Caco-2 (cell line): ENCODE results near the gene NOP53. TPM values are rescaled to one million over a fixed set of nuclear protein-coding genes. Genes with fewer than 3 reads are reported as not detected.

Experiments
- BruUV-seq: library from RNA; stranded (reverse); fragments of 400-500 nt; replicated peaks from 2 replicates; lab custom pipeline; 2021; lab: Mats Ljungman, UMichigan
- CTCF ChIA-PET: fragments of 300-600 bp; sonication (Branson Sonifier 250); formaldehyde crosslinking; loops from one replicate; lab custom pipeline; 2022; ENCODE audit warnings: antibody characterized with exemption; lab: Charles Lee
- POLR2A ChIA-PET: fragments of 300-600 bp; sonication (Branson Sonifier 250); formaldehyde crosslinking; loops from one replicate; lab custom pipeline; 2022; ENCODE audit warnings: antibody characterized with exemption; lab: Charles Lee
- DNase-seq, 2 experiments: peaks; one replicate each; pipeline versions ENCODE4 v3.0.0 to v3.0.0-alpha.2; 2020 to 2022
- H3K27me3 ChIP-seq: replicated peaks from 2 replicates; pipeline ENCODE4 v1.6.0; 2011; ENCODE audit warnings: low read length; ENCODE audit not compliant: control insufficient read depth, insufficient read depth
- H3K36me3 ChIP-seq: 2 replicates; pipeline ENCODE4 v1.5.1; 2011; ENCODE audit warnings: low read length; ENCODE audit not compliant: control insufficient read depth, insufficient read depth
- H3K4me1 ChIP-seq: fragments of 250-450 bp; sonication (Bioruptor Pico); 2 replicates; pipeline ENCODE4 v1.5.1; 2020; ENCODE audit warnings: mild to moderate bottlenecking
- H3K4me3 ChIP-seq: 2 replicates; pipeline ENCODE4 v1.5.1; 2011; ENCODE audit warnings: low read depth, mild to moderate bottlenecking, control low read depth, low read length
- H3K9me3 ChIP-seq: fragments of 250-450 bp; sonication (Bioruptor Pico); 2 replicates; pipeline ENCODE4 v1.5.1; 2020; ENCODE audit warnings: mild to moderate bottlenecking, moderate library complexity
- H3K27ac Mint-ChIP-seq: one replicate; pipeline ENCODE4 v1.8.0; 2022; ENCODE audit warnings: mixed read lengths; ENCODE audit not compliant: unreplicated experiment
- H3K27me3 Mint-ChIP-seq: one replicate; pipeline ENCODE4 v1.8.0; 2022; ENCODE audit warnings: mixed read lengths; ENCODE audit not compliant: insufficient read depth, unreplicated experiment
- H3K36me3 Mint-ChIP-seq: one replicate; pipeline ENCODE4 v1.8.0; 2022; ENCODE audit warnings: mild to moderate bottlenecking, mixed read lengths; ENCODE audit not compliant: insufficient read depth, unreplicated experiment
- H3K4me1 Mint-ChIP-seq: one replicate; pipeline ENCODE4 v1.8.0; 2022; ENCODE audit warnings: low read depth, mixed read lengths; ENCODE audit not compliant: unreplicated experiment
- H3K4me3 Mint-ChIP-seq: one replicate; pipeline ENCODE4 v1.8.0; 2022; ENCODE audit warnings: mild to moderate bottlenecking, moderate library complexity, mixed read lengths; ENCODE audit not compliant: unreplicated experiment
- H3K9me3 Mint-ChIP-seq: one replicate; pipeline ENCODE4 v1.8.0; 2022; ENCODE audit warnings: mixed read lengths; ENCODE audit not compliant: unreplicated experiment
- CTCF ChIP-seq, 2 experiments: fragments of 200-600 bp in 1 of 2; IDR thresholded peaks; 1 replicate in 1 of 2; 2 replicates in 1 of 2; pipeline versions ENCODE4 v1.5.1 to v1.8.0; 2011 to 2022; ENCODE audit warnings: antibody characterized with exemption in 1 of 2, control low read depth in 1 of 2, inconsistent platforms in 1 of 2, low read depth in 1 of 2, low read length in 1 of 2, mild to moderate bottlenecking in 1 of 2, moderate library complexity in 1 of 2; ENCODE audit not compliant: insufficient read depth in 1 of 2, severe bottlenecking in 1 of 2, unreplicated experiment in 1 of 2
- intact Hi-C: fragments of 100-400 bp; cut with micrococcal nuclease; formaldehyde crosslinking; loops from one replicate; pipeline ENCODE4 v1.10.0; 2022; ENCODE audit not compliant: unreplicated experiment
- total RNA-seq: library from RNA; stranded (reverse); gene quantifications from 2 replicates; pipeline ENCODE4 v1.2.3, GENCODE V29; 2022

The NOP53 gene
- total RNA-seq, 1 experiment from 2014 or later = 347 TPM

- peaks cover 12% of the 10 kb centered on the region for H3K36me3 ChIP-seq
- TF ChIP-seq CTCF (IDR thresholded peaks at IDR 0.05; ENCODE audit: insufficient read depth in 1 of 2, low read depth in 1 of 2, low read length in 1 of 2, severe bottlenecking in 1 of 2, unreplicated experiment in 1 of 2) = no peak
- ChIA-PET CTCF (no interaction called here), POLR2A (interaction anchor here (0.6 kb wide), 1 partner anchor 9 kb away, joined by 3 read pairs; no protein-coding TSS in a partner anchor)
- H3K27me3 Mint-ChIP-seq = no peaks in the 10 kb centered on the region
- H3K4me1 ChIP-seq = peaks cover 10% of the 10 kb centered on the region; the same call in 1 of the 2 replicates
- H3K4me3 ChIP-seq = no peak overlapping the region
- no peaks in the 10 kb centered on the region for H3K9me3 ChIP-seq
- intact Hi-C loops = no loop called here
- TSS peak; percentile 7 for BruUV-seq
- DNase-seq = no peak
- H3K4me3 Mint-ChIP-seq = no peak overlapping the region
- H3K36me3 Mint-ChIP-seq = peaks cover 93% of the 10 kb centered on the region
- H3K4me1 Mint-ChIP-seq = peaks cover 9% of the 10 kb centered on the region
- H3K27ac Mint-ChIP-seq = no peak overlapping the region
- no peaks in the 10 kb centered on the region for H3K9me3 Mint-ChIP-seq
- no peaks in the 10 kb centered on the region for H3K27me3 ChIP-seq
These were observed 9.9 kb downstream of the NOP53 start for GRCh38 chr19:47755065-47755761.

DNA sequence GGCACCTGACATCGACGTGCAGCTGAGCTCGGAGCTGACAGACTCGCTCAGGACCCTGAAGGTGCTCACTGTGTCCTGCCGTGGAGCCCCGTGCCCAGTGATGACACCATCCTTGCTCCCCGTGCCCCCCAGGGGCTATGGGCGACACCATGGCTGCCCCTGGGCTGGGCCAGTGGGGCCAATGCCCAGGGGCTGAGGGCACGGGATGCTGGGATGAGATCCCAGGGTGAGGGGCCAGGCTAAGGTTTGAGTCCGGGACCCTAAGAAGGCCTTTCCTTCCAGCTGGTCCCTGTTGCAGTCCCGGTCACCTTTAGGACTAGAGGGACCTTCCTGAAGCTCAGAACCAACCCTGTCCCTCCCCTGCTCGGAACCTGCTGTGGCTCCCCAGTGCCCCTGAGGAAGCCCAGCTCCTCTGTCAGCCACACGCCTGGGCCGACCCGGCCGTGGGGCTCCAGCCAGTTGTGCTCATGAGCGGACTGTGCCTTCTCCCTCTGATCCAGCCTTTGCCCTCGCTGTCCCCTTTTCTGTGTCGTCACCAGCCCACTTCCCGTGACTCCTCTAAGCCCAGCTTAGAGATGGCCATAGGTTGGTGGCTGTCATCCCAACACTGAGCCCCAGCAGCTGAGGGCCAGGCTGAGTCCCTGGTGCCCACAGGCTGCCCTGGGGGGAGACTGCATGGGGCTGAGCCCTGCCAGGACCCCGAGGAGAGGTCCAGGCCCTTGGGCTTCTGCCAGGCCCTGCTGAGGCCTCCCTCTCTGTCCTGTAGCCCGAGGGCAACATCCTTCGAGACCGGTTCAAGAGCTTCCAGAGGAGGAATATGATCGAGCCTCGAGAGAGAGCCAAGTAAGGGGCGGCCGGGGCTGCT, 10.6 kb downstream of the NOP53 start:
- TF ChIP-seq CTCF (IDR thresholded peaks at IDR 0.05; ENCODE audit: insufficient read depth in 1 of 2, low read depth in 1 of 2, low read length in 1 of 2, severe bottlenecking in 1 of 2, unreplicated experiment in 1 of 2) = no peak
- no TSS peak for BruUV-seq
- no peak for DNase-seq
- no peaks in the 10 kb centered on the region for H3K9me3 Mint-ChIP-seq
- CTCF ChIA-PET = no interaction called here
- no peak overlapping the region for H3K4me3 Mint-ChIP-seq
- H3K27me3 Mint-ChIP-seq = no peaks in the 10 kb centered on the region
- peaks cover 9% of the 10 kb centered on the region for H3K4me1 Mint-ChIP-seq
- Histone ChIP-seq H3K36me3 (peaks cover 12% of the 10 kb centered on the region), H3K9me3 (no peaks in the 10 kb centered on the region), H3K4me1 (peaks cover 10% of the 10 kb centered on the region; the same call in 1 of the 2 replicates), H3K27me3 (no peaks in the 10 kb centered on the region), H3K4me3 (no peak overlapping the region)
- peaks cover 89% of the 10 kb centered on the region for H3K36me3 Mint-ChIP-seq
- H3K27ac Mint-ChIP-seq = no peak overlapping the region
- intact Hi-C loops = no loop called here
- POLR2A ChIA-PET = no interaction called here

- Mint-ChIP-seq H3K9me3 (no peaks in the 10 kb centered on the region), H3K4me3 (no peak overlapping the region), H3K4me1 (peaks cover 9% of the 10 kb centered on the region), H3K36me3 (peaks cover 83% of the 10 kb centered on the region), H3K27me3 (no peaks in the 10 kb centered on the region), H3K27ac (no peak overlapping the region)
- DNase-seq = no peak
- intact Hi-C loops = no loop called here
- Histone ChIP-seq H3K27me3 (no peaks in the 10 kb centered on the region), H3K4me1 (peaks cover 10% of the 10 kb centered on the region; the same call in 1 of the 2 replicates), H3K9me3 (no peaks in the 10 kb centered on the region), H3K36me3 (peaks cover 12% of the 10 kb centered on the region), H3K4me3 (no peak overlapping the region)
- POLR2A ChIA-PET = no interaction called here
- CTCF ChIA-PET = no interaction called here
- no peak for TF ChIP-seq CTCF (IDR thresholded peaks at IDR 0.05; ENCODE audit: insufficient read depth in 1 of 2, low read depth in 1 of 2, low read length in 1 of 2, severe bottlenecking in 1 of 2, unreplicated experiment in 1 of 2)
- no TSS peak for BruUV-seq
These were observed 11.2 kb downstream of the NOP53 start for GRCh38 chr19:47756627-47756929.
